Large intestine (tissue), 1 donor: ENCODE data around the gene NPTX1. TPM values are rescaled to one million over a fixed set of nuclear protein-coding genes. Genes with fewer than 3 reads are reported as not detected.

Experiments
- polyA plus RNA-seq: library from polyadenylated mRNA; unstranded; fragments of 120-200 nt; gene quantifications from one replicate; pipeline ENCODE4 v1.2.1, GENCODE V29; 2013

The NPTX1 gene
- polyA plus RNA-seq, 1 donor, result 1.3 TPM

Other genes starting within 250 kb of the NPTX1 start
- gene RNF213, start 215.8 kb downstream of the NPTX1 start, polyA plus RNA-seq, result 103 TPM
- 30.8 TPM for gene ENDOV, start 61.4 kb downstream of the NPTX1 start, polyA plus RNA-seq
- 16.8 TPM for gene RPTOR, start 68.2 kb upstream of the NPTX1 start, polyA plus RNA-seq